Smooth muscle cell (in vitro differentiated cells): ENCODE results near the gene F8A1. TPM values are rescaled to one million over a fixed set of nuclear protein-coding genes. Genes with fewer than 3 reads are reported as not detected.
"Not testable (repeated sequence)": the region's sequence is repeated elsewhere in the genome, so short reads cannot be mapped to it uniquely, and the experiment has no call there.

Source experiments
- DNase-seq: peaks from one replicate; lab custom pipeline; 2025; ENCODE audit not compliant: unreplicated experiment; lab: John Stamatoyannopoulos, UW
- H2AFZ ChIP-seq: fragments of 200-600 bp; sonication (generic); 2 replicates; pipeline ENCODE4 v1.6.0; 2016; ENCODE audit warnings: antibody characterized with exemption, low read depth, mild to moderate bottlenecking
- H3F3A ChIP-seq: fragments of 200-600 bp; sonication (generic); 2 replicates; pipeline ENCODE4 v1.6.0; 2017; ENCODE audit warnings: antibody characterized with exemption, low read depth
- H3K27ac ChIP-seq: fragments of 200-600 bp; sonication (generic); 2 replicates; pipeline ENCODE4 v1.5.1; 2016; ENCODE audit warnings: low read depth, mild to moderate bottlenecking
- H3K27me3 ChIP-seq: fragments of 200-600 bp; sonication (generic); 2 replicates; pipeline ENCODE4 v1.6.1; 2016; ENCODE audit warnings: low read depth, mild to moderate bottlenecking
- H3K36me3 ChIP-seq: fragments of 200-600 bp; sonication (generic); 2 replicates; pipeline ENCODE4 v1.5.1; 2016; ENCODE audit warnings: low read depth
- H3K4me1 ChIP-seq: fragments of 200-600 bp; sonication (generic); 2 replicates; pipeline ENCODE4 v1.5.1; 2016; ENCODE audit warnings: low read depth
- H3K4me2 ChIP-seq: fragments of 200-600 bp; sonication (generic); 2 replicates; pipeline ENCODE4 v1.6.0; 2016; ENCODE audit warnings: mild to moderate bottlenecking
- H3K4me3 ChIP-seq: fragments of 200-600 bp; sonication (generic); 2 replicates; pipeline ENCODE4 v1.5.1; 2016; ENCODE audit warnings: mild to moderate bottlenecking
- H3K79me2 ChIP-seq: fragments of 200-600 bp; sonication (generic); 2 replicates; pipeline ENCODE4 v1.6.0; 2016; ENCODE audit warnings: low read depth, mild to moderate bottlenecking
- H3K9ac ChIP-seq: fragments of 200-600 bp; sonication (generic); 2 replicates; pipeline ENCODE4 v1.6.0; 2016; ENCODE audit warnings: low read depth
- H3K9me3 ChIP-seq: fragments of 200-600 bp; sonication (generic); replicated peaks from 2 replicates; pipeline ENCODE4 v1.5.1; 2016; ENCODE audit warnings: low read depth
- H4K20me1 ChIP-seq: fragments of 200-600 bp; sonication (generic); 2 replicates; pipeline ENCODE4 v1.6.0; 2016; ENCODE audit warnings: low read depth
- WGBS: methylation state at CpG from one replicate; pipeline ENCODE4 v1.1.7; 2016; ENCODE audit warnings: low lambda C conversion rate; 5-methylcytosine and 5-hydroxymethylcytosine counted together
- polyA plus RNA-seq: library from polyadenylated mRNA; unstranded; fragments of >200 nt; fragmentation: Nextera tagmentation; extraction: Ambion mirVana; gene quantifications from 2 replicates; pipeline ENCODE4 v1.2.1, GENCODE V29; 2016
- total RNA-seq: library from RNA; depleted of rRNA; stranded (reverse); fragments of >200 nt; gene quantifications from 2 replicates; pipeline ENCODE4 v1.2.3, GENCODE V29; 2014
- TF ChIP-seq, protein P1 (sequence below): fragments of 200-600 bp; sonication (generic); IDR thresholded peaks from 2 replicates; pipeline ENCODE4 v1.5.1; 2017; ENCODE audit warnings: borderline replicate concordance, mild to moderate bottlenecking, antibody characterized with exemption; ENCODE audit not compliant: insufficient read depth, poor library complexity, severe bottlenecking

The F8A1 gene
- total RNA-seq (4.8 and 7.5 TPM in 2 replicates), polyA plus RNA-seq (38.2 and 49.6 TPM in 2 replicates)

DNA sequence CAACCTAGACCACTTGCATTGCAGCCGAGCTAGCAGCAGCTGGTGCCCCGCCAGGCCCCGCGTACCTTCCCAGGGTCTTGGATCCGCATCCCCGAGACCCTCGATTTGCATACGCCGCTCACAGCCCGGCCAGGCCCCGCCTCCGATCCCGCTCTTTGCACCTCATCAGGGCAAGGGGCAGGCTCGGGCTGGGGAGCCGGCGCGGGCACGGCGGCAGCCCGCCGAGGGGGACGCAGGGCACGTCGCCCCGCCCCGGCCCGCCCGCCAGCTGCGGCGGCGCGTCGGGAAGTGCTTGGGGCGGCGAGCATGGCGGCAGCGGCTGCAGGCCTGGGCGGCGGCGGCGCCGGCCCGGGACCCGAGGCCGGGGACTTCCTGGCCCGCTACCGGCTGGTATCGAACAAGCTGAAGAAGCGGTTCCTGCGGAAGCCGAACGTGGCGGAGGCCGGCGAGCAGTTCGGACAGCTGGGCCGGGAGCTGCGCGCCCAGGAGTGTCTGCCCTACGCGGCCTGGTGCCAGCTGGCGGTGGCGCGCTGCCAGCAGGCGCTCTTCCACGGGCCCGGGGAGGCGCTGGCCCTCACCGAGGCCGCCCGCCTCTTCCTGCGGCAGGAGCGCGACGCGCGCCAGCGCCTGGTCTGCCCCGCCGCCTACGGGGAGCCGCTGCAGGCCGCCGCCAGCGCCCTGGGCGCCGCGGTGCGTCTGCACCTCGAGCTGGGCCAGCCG is at the start of gene F8A1:
F8A1 (plus strand) TSS at position 287 of the 720 bp plus-strand sequence; CDS start at position 307, 20 bp downstream.
- not testable (repeated sequence) for H3K79me2 ChIP-seq, H4K20me1 ChIP-seq, H3K27ac ChIP-seq, H3K4me1 ChIP-seq, H3F3A ChIP-seq, H2AFZ ChIP-seq, H3K36me3 ChIP-seq, H3K27me3 ChIP-seq, H3K4me2 ChIP-seq, H3K9me3 ChIP-seq, H3K4me3 ChIP-seq, H3K9ac ChIP-seq, DNase-seq
- 67% methylated on average over 3 of the region's 91 CpGs for WGBS

DNA sequence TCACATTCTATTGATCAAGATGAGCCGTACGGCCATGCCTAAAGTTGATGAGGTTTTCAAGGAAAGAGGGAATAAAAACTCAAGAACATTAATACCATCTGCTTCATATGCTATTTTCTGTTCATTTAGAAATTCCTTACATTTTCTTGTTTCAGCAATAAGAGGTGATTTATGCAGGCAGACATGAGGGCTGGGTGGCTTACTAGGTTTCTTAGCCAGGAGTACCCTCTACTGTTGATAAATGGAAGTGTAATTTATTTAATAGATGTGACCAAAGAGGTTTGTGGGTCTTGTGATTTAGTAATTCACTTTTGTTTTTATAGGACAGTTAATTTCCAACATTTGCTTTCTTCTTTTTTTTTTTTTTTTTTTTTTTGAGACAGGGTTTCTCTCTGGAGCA is 45.3 kb upstream of the F8A1 start:
- 86% methylated on average over 2 of the region's 2 CpGs for WGBS
- H3K4me2 ChIP-seq = no peak overlapping the region

DNA sequence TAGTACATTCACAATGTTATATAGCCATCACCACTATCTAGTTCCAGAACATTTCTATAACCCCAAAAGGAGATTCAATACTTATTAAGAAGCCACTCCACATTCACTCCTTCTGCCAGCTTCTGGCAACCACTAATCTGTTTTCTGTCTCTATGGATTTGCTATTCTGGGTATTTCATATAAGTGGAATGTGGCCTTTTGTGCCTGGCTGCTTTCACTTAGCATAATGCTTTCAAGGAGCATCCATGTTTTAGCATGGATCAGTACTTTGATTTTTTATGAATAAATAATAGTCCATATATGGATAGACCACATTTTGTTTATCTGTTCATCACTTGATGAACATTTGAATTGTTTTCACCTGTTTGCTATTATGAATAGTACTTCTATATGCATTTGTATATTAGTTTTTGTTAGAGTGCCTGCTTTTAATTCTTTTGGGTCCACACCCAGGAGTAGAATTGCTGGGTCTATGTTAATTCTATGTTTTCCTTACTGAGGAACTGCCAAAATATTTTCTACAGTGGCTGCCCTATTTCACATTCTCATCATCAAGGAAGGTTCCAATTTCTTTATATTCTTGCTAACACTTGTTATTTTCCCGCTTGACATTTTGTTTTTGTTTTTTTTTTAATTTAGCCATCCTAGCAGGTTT is 35.1 kb upstream of the F8A1 start:
- 72% methylated on average over 1 of the region's 1 CpG for WGBS
- no peaks in the 10 kb centered on the region for H4K20me1 ChIP-seq
- H3K4me1 ChIP-seq = no peaks in the 10 kb centered on the region
- H3K79me2 ChIP-seq = no peaks in the 10 kb centered on the region
- no peak overlapping the region for H3K4me3 ChIP-seq
- DNase-seq = no peak
- H3F3A ChIP-seq = no peaks in the 10 kb centered on the region
- peaks cover 3% of the 10 kb centered on the region for H3K9me3 ChIP-seq
- no peaks in the 10 kb centered on the region for H3K27me3 ChIP-seq
- no peak overlapping the region for H3K9ac ChIP-seq
- no peaks in the 10 kb centered on the region for H3K36me3 ChIP-seq
- TF ChIP-seq, protein P1, sequence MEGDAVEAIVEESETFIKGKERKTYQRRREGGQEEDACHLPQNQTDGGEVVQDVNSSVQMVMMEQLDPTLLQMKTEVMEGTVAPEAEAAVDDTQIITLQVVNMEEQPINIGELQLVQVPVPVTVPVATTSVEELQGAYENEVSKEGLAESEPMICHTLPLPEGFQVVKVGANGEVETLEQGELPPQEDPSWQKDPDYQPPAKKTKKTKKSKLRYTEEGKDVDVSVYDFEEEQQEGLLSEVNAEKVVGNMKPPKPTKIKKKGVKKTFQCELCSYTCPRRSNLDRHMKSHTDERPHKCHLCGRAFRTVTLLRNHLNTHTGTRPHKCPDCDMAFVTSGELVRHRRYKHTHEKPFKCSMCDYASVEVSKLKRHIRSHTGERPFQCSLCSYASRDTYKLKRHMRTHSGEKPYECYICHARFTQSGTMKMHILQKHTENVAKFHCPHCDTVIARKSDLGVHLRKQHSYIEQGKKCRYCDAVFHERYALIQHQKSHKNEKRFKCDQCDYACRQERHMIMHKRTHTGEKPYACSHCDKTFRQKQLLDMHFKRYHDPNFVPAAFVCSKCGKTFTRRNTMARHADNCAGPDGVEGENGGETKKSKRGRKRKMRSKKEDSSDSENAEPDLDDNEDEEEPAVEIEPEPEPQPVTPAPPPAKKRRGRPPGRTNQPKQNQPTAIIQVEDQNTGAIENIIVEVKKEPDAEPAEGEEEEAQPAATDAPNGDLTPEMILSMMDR = no peak
- H3K27ac ChIP-seq = no peak overlapping the region
- no peak overlapping the region for H3K4me2 ChIP-seq
- no peak overlapping the region for H2AFZ ChIP-seq

More for the DNA sequence above, 45.3 kb upstream of the F8A1 start:
- DNase-seq = no peak
- no peaks in the 10 kb centered on the region for H3K27me3 ChIP-seq
- no peaks in the 10 kb centered on the region for H3K9me3 ChIP-seq
- TF ChIP-seq, protein P1 = peak; percentile 38
- no peaks in the 10 kb centered on the region for H3F3A ChIP-seq
- no peaks in the 10 kb centered on the region for H3K4me1 ChIP-seq
- H3K9ac ChIP-seq = no peak overlapping the region
- H2AFZ ChIP-seq = no peak overlapping the region
- no peaks in the 10 kb centered on the region for H3K79me2 ChIP-seq
- H3K36me3 ChIP-seq = no peaks in the 10 kb centered on the region
- no peak overlapping the region for H3K4me3 ChIP-seq
- H4K20me1 ChIP-seq = no peaks in the 10 kb centered on the region
- no peak overlapping the region for H3K27ac ChIP-seq

DNA sequence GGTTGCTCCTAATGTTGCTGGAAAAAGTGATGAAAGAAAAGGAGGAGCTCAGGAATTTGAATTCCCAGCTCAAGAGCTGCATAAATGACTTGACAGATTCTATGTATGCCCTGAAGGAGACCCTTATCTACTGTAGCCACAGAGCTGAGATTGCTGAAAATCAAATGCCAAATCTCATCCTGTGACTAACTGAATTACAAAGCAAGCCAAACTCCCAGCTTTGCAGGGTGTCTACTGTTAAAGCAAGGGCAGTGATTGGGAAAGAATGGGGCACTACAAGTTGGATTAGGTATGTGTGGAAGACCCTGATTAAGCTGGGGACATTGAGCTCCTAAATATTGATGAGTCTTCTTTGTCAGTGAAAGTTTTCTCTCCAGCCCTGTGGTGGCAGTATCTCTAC is 30.9 kb upstream of the F8A1 start:
- Histone ChIP-seq H3K9ac (no peak overlapping the region), H2AFZ (no peak overlapping the region), H3K27ac (no peak overlapping the region), H3K36me3 (no peaks in the 10 kb centered on the region), H4K20me1 (no peaks in the 10 kb centered on the region), H3K4me1 (no peaks in the 10 kb centered on the region), H3K4me3 (no peak overlapping the region), H3K4me2 (no peak overlapping the region), H3K27me3 (no peaks in the 10 kb centered on the region), H3K79me2 (no peaks in the 10 kb centered on the region), H3F3A (no peaks in the 10 kb centered on the region), H3K9me3 (no peaks in the 10 kb centered on the region)
- no peak for DNase-seq
- TF ChIP-seq, protein P1 = no peak

DNA sequence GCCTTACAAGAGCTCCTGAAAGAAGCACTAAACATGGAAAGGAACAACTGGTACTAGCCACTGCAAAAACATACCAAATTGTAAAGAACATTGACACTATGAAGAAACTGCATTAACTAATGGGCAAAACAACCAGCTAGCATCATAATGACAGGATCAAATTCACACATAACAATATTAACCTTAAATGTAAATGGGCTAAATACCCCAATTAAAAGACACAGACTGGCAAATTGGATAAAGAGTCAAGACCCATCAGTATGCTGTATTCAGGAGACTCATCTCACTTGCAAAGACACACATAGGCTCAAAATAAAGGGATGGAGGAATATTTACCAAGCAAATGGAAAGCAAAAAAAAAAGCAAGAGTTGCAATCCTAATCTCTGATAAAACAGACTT is 17.6 kb upstream of the F8A1 start:
- H3K4me2 ChIP-seq, H4K20me1 ChIP-seq, H3K4me1 ChIP-seq, H2AFZ ChIP-seq, H3K27me3 ChIP-seq, H3K79me2 ChIP-seq, H3K36me3 ChIP-seq, H3K9me3 ChIP-seq, DNase-seq, H3K27ac ChIP-seq, H3K9ac ChIP-seq, H3F3A ChIP-seq, H3K4me3 ChIP-seq: not testable (repeated sequence)
